Activated CD4-positive, alpha-beta T cell treated with anti-CD3 and anti-CD28 coated beads, Interleukin-2, Interleukin-6, amounts not matched to agents 100 ng/mL and 50 ng/mL, durations not matched to agents 16 hours and 8 hours (primary cell): ENCODE data around the gene CELA1.

Experiments used
- DNase-seq: peaks from one replicate; pipeline ENCODE4 v3.0.0-alpha.2; 2020

CELA1 gene

DNA sequence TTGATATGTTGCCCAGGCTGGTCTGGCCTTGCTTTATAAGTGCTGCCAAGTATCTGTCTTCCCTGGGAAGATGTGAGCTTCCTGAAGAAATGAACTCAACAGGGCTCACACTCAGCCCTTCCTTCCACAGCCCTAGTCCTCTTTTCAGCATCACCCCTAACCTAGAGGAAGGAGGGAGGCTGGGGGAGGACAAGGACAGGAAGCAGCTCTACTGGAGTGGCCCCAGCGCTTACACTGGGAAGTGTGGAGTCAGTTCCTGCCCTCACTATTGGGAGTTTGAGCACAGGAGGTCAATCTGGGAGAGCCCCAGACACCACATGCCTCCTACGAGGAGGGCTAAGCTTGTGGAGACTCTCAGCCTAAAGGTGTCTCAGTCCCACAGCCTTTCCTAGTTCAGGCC is 27.9 kb upstream of the CELA1 start:
- no peak for DNase-seq

GRCh38 chr12:51373187-51373586 is 26.7 kb upstream of the CELA1 start:
- no peak for DNase-seq

DNA sequence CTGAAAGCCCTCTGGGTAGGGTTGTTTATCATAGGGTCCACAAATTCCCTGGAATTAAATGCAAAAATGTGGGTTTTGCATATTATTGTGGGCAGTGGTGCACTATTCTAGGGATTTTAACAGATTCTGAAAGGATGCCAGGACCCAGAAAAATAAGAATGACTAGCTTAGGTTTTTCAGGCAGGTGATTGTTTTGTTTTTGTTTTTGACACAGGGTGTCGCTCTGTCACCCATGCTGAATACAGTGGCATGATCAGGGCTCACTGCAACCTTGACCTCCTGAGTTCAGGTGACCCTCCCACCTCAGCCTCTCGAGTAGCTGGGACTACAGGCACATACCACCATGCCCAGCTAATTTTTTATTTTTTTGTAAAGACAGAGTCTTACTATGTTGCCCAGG is 25.5 kb upstream of the CELA1 start:
- DNase-seq, result no peak

- DNase-seq, result peak; percentile 8
Measured at GRCh38 chr12:51371295-51371953, 24.9 kb upstream of the CELA1 start.

GRCh38 chr12:51370667-51371066 is 24.2 kb upstream of the CELA1 start:
- no peak for DNase-seq

DNA sequence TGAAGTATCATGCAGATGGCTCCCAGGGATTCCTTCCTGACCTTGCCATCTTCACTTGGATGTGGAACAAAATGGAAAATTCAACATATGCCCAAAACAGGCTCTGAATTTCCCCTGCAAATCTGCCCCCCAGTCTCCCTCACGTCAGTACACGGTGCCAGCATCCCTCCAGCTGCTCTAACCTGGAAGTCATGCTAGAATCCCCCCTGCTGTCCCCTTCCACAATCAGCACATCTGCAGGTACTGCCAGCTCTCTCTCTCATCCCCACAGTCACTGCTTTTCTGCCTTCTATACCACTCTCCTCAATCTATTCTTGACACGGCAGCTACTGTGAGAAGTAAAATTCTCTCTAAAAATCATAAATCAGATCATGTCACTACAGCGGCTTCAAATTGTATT is 23.1 kb upstream of the CELA1 start:
- DNase-seq, result no peak

- peak; percentile 94 for DNase-seq
Measured at GRCh38 chr12:51368640-51369517, 22.4 kb upstream of the CELA1 start.

GRCh38 chr12:51365276-51365675 is 18.8 kb upstream of the CELA1 start:
- no peak for DNase-seq

GRCh38 chr12:51364001-51364400 is 17.5 kb upstream of the CELA1 start:
- DNase-seq, result no peak

- no peak for DNase-seq
Measured at GRCh38 chr12:51362747-51363342, 16.4 kb upstream of the CELA1 start.

- no peak for DNase-seq
Measured at GRCh38 chr12:51362307-51362706, 15.8 kb upstream of the CELA1 start.

DNA sequence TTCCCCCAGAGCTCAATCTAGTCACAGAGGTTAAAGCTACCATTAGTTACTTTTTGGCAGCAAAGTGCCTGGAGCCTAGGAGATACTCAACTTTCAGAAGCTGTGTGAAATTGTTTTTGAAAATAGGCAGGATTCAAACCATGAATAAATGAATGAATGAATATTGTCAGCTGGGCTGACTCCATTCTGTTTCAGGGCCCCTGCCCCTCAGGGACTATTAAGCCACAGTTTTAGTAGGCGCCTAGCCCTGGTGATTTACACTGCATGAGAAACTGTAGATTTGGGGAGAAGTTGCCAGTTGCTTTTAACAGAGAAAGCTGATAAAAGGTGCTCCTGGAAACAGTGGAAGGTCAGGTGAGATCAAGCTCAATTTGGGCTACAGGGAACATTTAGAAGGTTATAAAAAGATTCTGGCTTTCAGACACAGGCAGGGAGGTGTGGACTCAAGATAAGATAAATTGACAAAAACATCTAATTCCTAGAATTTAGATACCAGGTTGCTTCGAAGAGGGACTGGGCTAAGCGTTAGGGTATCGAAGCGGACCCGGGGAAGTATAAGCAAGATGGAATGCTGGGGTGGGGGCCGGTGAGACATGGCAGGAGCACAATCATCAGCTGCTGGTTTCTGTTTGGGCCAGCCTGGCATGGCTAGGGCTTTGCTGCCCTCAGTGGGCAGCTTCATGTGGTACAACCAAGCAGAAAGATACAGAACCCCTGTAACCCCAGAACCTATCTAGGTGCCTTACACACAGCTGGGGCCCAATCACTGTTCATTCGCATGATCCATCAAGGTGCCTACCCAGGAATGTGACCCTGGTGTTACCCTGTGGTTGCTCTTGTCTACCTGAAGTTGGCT is 14.9 kb upstream of the CELA1 start:
- no peak for DNase-seq

DNA sequence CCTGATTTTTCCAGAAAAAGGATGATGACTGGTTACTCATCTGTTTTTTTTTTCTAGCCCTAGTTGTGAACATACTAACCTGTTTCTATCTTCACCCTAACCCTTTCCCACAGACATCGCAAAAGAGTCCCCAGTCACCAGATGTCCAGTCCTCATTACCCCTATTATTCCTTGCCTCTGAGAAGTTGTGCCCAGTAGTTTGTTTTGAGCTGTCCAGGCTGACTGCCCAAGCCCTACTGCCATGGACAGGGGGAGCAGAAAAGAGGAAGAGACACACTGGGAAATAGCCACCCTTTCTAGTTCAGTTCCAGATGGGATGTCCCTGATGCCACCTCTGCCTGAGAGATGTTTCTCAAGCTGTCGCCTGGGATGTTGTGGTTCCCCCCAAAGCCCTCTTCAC is 13.8 kb upstream of the CELA1 start:
- no peak for DNase-seq

- no peak for DNase-seq
Measured at GRCh38 chr12:51359851-51360250, 13.4 kb upstream of the CELA1 start.

DNA sequence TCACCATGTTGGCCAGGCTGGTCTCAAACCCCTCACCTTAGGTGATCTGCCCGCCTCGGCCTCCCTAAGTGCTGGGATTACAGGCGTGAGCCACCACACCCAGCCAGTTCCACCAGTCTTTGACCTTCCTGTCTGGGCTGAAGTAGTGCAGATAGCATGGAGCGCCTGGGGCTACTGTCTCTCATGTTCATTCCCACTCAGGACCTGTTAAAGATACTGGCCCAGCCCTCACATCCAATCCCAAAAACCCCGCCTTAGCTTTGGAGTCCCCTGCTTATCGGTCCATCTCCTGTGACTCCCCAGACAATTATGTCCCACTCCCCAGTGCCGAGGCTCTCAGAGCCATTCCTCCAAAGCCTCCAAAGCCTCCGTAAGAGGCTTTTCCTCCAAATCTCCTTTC is 12.0 kb upstream of the CELA1 start:
- no peak for DNase-seq

GRCh38 chr12:51357374-51358047 is 11.0 kb upstream of the CELA1 start:
- DNase-seq, result peak; percentile 16

DNA sequence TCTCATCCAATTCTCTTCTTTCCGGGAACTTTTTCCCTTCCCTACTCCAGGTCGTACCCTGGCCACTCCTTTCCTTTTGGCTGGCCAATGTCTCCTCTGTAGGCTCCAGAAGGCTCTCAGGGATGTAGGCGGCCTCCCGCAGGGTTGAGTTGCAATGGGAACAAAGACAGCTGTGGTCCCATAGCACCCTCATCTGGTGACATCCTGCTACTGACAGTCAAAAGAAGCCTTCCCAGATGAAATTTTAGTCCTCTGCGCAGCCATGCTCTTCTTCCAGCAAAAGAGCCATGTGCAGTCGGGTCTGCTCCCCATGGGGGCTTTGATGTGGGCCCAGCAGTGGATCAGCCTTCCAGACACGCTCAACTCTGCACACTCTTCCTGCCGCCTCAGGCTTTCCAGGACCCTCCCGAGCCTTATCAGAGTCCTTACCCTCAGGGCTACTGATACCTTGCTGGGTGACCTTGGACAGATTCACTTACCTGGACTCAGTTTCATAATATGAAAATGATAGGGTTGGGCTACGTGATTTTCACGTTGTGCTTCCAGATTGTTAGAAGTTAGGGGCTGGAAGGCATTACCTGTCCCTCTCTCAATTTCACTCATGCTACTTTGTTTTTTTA is 5.5 kb upstream of the CELA1 start:
- DNase-seq, result peak; percentile 51

DNA sequence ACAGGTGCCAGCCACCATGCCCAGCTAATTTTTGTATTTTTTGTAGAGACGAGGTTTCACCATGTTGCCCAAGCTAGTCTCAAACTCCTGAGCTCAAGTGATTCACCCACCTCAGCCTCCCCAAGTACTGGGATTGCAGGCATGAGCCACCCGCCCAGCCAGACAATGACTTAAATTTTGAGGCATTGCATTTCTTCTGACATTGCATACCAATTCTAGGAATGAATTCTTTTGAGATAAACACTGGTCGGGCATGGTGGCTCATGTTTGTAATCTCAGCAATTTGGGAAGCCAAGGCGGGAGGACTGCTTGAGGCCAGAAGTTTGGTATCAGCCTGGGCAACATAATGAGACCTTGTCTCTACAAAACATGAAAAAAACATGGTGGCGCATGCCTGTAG is 2.5 kb upstream of the CELA1 start:
- no peak for DNase-seq

GRCh38 chr12:51348116-51348515 is 1.6 kb upstream of the CELA1 start:
- no peak for DNase-seq

GRCh38 chr12:51345681-51346080 is 798 bp downstream of the CELA1 start:
- DNase-seq, result no peak

- no peak for DNase-seq
Measured at GRCh38 chr12:51343201-51343600, 3.3 kb downstream of the CELA1 start.

- DNase-seq, result no peak
Measured at GRCh38 chr12:51342416-51342815, 4.1 kb downstream of the CELA1 start.
